Measurements from ENCODE around the gene FCER1G.
"Not testable (repeated sequence)": the region's sequence is repeated elsewhere in the genome, so short reads cannot be mapped to it uniquely, and the experiment has no call there.

FCER1G gene

DNA sequence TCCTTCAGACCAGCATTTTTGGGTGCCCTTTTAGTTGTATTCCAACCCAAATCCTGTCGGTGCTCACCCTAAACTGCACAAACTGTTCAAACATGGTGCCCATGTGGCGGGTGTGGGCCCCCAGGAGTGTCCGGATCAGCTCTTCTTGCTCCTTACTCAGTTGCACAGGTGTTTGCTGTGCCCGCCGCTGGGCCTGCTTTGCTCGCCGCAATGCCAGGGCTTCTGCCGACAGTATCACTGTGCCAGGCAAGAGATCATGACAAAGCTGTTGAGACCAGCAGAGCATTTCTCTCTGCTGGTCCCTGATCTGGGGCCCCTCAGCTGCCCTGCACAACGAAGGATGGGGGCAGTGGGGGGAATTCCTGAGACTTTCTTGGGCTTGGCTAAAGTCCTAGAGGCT lies 18.0 kb downstream of the FCER1G start:
- no peak for DNase-seq (ENCODE audit: low spot score)

DNA sequence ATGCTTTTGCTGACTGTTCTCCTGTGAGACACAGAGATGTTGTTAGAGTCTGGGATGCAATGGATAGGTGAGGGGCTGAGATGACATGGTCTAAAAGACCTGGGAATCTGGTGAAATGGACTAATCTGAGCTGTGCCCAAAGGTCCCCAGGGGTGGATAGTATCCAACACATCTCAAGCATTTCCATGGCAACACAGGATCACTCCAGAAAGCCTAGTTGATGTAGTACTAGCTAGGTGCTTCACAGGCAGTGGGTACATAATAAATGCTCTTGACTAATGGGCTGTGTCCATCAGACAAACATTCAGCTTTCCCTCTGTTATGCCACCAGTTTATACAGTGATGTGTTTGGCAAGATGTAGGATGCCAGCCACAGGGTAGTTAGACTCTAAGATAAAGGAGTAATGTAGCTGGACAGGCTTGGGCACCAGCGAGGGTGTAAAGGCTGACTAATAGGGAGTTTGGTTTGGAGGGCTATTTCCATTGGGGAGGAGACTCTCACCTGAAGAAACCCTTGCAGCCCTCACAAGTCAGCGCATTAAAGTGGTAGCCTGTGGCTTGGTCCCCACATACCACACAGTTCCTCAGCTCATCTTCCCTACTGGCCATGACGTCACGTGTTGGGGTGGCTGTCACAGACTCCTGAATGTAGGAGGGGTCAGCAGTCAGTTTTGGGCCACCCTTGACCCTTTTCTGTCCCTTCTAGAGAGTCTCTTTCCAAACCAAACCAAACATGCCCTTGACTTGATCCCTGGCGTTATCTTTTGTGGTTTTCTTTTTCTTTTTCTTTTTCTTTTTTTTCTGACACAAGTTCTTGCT lies 21.1 kb downstream of the FCER1G start:
- no peak for DNase-seq (ENCODE audit: low spot score)

DNA sequence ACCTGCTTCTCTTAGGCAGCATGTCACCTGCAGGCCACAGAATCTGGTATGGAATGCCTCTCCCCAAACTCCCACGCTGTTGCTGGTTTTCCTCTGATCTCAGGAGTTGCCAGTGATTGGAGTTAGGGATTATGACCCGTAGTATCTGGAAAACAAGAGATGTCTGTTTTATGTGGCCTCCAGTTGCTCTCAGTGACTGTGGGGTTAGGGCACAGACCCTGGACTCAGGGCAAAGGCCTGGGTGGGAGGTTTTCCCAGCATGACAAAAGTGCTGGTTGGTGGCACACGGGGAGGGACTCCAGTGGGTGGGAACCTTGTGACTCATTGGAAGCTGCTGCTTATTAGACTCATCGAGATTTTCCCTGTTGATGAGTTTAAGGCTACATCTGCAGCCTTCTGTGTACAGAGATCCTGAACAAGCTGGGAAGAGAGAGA lies 23.0 kb downstream of the FCER1G start, which contains the start of gene NR1I3:
Gene NR1I3 (minus strand): TSS at position 165 of the 435 bp plus-strand sequence. CDS start 1,638 bp downstream, outside the sequence.
- DNase-seq (ENCODE audit: low spot score), result no peak

DNA sequence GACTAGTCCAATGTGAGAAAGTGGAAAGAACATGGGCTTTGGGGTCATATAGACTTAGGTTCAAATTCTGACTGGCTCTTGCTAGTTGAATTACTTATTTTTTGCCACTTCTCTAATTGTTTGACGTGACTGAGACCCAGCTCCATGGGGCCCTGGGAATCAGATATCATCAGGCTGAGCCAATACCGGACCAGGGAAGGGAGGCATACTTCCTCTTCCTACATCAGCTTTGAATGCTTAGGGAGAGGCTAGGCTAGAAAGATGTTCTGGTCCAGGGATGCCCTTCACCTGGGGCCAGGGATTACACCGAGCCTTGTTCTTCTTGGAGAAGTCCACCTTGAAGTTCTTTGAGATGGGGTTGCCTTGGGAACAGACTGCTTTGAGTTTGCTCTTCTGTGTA lies 26.6 kb downstream of the FCER1G start:
- DNase-seq (ENCODE audit: low spot score), result no peak

DNA sequence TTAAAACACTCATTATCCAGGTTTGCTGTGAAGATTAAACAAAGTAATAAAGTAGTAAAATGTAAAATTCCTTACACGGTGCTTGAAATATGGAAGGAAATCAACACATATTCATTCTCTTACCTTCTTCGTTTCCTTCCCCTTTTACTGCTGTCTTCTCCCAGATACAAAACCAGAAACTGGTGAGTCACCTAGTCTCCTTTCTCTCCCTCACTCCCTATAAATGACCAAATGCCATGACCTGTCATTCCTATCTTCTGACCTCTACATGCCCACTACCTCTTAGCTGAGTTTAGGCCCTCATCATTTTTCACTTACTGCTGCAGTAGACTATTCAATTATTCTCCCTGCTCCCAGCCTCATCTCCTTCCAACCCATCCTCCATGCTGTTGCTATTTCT lies 27.2 kb downstream of the FCER1G start:
- DNase-seq (ENCODE audit: low spot score), result no peak

DNA sequence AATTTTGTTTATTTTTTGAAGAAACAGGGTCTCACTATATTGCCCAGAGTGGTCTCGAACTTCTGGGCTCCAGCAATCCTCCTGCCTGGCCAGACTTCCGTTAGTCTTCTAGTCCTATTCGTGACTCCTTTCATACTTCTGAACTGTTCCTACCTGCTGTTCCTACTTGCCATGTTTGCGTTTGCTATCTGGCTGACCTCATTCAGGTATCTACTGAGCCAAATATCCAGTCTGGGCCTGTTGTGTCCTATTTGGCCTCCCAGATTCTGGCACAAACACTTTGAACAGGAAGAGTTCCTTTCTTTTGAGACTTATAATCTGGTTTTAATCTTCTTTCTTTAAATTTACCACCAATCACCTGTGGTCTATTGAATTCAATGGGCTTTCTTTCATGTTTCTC lies 29.8 kb downstream of the FCER1G start:
- DNase-seq (ENCODE audit: low spot score), result no peak

DNA sequence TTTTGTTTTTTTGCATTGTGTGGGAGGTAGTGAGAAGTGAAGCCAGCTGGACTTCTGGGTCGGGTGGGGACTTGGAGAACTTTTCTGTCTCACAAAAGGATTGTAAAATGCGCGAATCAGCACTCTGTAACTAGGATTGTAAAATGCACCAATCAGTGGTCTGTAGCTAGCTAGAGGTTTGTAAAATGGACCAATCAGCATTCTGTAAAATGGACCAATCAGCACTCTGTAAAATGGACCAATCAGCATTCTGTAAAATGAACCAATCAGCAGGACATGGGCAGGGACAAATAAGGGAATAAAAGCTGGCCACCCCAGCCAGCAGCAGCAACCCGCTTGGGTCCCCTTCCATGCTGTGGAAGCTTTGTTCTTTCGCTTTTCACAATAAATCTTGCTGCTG lies 35.0 kb downstream of the FCER1G start:
- DNase-seq (ENCODE audit: low spot score), result not testable (repeated sequence)

DNA sequence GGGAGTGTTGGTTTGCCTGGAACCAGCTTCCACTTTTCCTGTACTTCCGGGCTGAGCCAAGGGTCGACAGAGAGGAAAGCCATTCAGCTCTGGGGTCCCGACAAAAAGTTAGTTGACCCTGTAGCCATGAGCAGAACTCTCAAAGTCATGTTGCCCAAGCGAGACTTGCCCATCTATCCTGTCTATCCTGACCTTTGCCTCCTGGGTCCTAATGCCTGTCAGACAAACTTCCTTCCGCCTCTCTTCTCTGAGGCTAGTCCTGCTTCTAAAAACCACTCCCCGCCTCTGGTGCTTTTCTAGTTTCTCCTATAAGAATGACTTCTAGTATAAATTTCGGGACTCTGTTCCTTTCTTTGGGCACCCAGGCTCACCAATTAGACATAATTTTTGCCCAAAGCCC lies 35.7 kb downstream of the FCER1G start:
- DNase-seq (ENCODE audit: low spot score), result no peak

DNA sequence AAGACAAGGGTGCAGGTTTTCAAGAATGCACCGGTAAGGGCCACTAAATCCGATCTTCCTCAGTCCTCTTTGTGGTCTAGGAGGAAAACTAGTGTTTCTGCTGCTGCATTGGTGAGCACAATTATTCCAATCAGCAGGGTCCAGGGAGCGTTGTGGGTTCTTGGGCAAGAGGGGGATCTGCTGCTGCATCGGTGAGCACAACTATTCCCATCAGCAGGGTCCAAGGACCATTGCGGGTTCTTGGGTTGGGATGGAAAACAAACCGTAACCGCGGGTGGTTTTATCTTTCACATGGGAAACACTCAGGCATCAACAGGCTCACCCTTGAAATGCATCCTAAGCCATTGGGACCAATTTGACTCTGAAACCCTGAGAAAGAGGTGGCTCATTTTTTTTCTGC lies 36.5 kb downstream of the FCER1G start:
- DNase-seq (ENCODE audit: low spot score), result no peak

DNA sequence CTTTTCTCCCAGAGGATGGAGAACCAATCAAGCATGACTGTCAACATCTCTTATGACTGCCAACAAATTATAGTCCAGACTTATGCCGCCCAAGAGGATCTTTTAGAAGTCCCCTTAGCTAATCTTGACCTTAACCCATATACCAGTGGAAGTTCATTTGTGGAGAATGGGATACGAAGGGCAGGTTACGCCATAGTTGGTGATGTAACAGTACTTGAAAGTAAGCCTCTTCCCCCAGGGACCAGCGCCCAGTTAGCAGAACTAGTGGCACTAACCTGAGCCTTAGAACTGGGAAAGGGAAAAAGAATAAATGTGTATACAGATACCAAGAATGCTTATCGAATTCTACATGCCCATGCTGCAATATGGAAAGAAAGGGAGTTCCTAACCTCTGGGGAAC lies 40.2 kb downstream of the FCER1G start:
- not testable (repeated sequence) for DNase-seq (ENCODE audit: low spot score)

DNA sequence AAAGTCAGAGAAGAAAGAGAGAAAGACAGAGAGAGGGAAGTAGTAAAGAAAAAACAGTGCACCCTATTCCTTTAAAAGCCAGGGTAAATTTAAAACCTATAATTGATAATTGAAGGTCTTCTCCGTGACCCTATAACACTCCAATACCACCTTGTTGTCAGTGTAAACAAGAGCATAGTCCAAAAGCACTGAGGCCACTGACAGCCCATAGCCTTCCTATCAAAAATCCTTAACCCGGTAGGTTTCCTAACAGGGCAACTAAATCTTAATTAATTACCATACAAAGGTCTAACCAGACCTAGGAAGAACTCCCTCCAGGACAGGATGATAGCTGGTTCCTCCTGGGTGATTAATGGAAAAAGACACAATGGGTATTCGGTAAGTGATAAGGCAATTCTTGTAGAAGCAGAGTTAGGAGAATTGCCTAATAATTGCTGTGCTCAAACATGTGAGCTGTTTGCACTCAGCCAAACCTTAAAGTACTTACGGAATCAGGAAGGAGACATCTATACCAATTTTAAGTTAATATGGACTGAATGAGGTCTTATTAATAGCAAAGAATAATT lies 40.9 kb downstream of the FCER1G start:
- DNase-seq (ENCODE audit: low spot score), result not testable (repeated sequence)

DNA sequence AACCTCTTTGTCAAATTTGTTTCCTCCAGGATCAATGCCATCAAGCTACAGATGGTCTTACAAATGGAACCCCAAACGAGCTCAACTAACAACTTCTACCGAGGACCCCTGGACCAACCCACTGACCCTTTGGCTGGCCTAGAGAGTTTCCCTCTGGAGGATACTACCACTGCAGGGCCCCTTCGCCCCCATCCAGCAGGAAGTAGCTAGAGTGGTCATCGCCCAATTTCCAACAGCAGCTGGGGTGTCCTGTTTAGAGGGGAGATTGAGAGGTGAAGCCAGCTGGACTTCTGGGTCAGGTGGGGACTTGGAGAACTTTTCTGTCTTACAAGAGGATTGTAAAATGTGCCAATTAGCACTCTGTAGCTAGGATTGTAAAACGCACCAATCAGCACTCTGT lies 42.0 kb downstream of the FCER1G start:
- not testable (repeated sequence) for DNase-seq (ENCODE audit: low spot score)

DNA sequence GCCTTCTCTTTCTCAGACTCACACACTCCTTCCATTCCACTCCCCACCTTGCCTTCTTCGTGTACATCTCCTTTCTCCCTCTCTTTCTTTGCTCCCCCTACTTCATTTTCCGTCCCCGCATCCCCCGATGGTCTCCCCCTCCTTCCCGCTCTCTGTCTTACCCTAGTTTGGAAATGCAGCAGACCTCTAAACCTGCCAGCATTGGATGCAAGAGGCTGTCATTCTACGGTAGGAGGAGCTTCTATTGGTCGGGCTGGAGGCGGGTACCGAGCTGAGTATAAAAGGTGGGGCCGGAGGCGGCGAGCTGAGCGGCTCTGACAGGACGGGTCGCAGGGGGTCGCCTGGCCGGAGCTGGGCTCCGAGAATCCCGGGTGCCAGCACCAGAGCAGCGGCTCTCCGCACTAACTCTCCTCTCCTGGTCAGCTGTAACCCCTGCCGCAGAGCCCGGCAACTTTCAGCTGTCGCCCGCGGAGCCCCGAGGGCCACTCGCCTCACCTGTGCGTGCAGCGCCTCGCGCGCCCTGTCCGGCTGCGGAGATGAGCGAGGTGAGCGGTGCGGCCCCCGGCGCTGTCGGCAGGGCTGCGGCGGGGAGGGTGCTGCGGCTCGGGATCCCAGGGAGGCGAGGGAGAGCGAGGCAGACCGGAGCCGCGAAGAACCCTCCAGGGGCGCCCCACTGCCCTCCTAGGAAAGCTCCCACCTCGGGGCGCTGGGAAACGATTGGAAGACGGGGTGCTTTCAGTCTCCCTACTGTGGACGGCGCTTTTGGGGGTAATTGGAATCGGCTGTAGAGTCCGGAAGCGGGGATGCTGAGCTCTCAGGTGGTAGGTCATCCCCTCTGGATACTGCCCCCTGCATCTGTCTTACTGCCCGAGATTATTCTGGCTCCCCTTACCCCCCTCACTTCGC lies 43.6 kb downstream of the FCER1G start, which contains the start of gene PCP4L1:
Gene PCP4L1 (plus strand): TSS at position 307 of the 906 bp plus-strand sequence. CDS start 230 bp downstream, at position 537.
- peak; percentile 6 for DNase-seq (ENCODE audit: low spot score)

DNA sequence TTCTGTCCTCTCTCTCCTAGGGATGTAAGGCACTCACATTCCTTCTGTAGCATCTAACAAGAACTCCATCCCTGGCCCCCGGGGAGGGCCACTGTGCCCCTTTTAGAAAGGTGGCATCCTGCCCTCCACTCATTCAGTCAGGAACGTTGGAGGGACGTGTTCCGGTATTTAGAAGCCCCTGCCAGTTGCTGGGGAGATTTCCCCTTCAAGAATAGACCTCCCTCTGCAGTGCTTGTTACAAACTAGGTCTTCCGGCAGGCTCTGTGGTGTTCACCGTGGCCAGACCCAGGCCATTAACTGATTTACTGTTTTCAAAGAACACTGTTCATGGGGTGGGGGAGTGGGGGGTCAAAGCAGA lies 44.2 kb downstream of the FCER1G start:
- no peak for DNase-seq (ENCODE audit: low spot score)

DNA sequence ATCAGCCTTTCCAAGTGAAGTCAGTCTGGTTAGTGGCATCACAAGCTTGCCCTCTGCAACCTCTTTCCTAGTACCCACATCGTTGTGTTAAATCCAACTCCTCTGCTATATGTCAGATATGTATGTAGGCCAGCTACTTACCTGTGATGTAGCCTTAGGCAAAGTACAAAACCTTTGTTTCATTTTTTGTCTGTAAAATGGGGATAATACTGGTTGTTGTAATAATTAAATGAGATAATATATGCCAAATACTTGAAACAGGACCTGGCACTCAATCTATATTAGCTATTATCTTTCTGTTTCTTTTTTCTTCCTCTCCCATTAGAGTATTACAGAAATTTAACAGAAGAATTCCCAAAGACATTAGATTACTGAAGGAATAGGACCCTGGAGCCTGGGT lies 44.7 kb downstream of the FCER1G start:
- DNase-seq (ENCODE audit: low spot score), result no peak

DNA sequence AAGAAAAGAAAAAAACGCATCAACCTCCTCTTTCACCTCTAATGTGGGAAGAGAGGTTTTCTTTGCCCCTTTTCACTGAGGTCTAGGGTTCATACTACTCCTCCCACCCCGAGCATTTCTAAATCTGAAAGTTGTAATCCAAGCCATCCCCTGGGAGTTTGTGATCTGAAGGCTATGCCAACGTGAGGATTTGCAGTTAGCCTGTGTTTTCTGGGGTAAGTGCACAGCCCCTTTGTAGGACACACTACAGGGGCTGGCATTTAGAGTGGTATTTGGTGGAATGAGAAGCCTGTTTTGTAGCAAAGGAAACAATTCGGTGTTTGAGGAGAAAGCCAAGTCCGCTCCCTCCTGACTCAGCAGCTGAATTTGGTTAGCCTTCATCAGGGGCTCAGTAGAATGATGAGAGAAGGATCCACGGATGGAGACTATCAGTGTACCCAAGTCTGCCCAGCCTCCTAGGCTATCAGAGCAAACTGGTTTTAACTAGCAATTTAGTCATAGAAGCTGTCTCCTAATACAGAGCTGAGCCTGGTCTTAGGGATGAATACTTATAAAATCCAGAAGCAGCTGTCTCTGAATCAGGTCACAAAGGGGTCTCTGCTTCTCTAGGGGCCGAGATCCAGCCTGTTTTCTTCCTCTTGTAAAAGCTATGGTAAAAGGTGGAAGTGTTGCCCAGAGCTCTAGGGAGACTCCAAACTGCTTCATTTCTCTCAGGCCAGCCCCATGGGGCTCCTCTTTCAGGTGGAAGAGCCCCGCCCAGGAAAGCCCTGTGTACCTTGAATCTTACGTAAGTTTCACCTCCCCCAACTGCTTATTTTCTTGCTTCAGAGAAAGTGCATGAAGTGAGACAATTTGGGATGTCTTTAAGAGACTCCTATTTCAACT lies 45.5 kb downstream of the FCER1G start:
- DNase-seq (ENCODE audit: low spot score), result no peak

DNA sequence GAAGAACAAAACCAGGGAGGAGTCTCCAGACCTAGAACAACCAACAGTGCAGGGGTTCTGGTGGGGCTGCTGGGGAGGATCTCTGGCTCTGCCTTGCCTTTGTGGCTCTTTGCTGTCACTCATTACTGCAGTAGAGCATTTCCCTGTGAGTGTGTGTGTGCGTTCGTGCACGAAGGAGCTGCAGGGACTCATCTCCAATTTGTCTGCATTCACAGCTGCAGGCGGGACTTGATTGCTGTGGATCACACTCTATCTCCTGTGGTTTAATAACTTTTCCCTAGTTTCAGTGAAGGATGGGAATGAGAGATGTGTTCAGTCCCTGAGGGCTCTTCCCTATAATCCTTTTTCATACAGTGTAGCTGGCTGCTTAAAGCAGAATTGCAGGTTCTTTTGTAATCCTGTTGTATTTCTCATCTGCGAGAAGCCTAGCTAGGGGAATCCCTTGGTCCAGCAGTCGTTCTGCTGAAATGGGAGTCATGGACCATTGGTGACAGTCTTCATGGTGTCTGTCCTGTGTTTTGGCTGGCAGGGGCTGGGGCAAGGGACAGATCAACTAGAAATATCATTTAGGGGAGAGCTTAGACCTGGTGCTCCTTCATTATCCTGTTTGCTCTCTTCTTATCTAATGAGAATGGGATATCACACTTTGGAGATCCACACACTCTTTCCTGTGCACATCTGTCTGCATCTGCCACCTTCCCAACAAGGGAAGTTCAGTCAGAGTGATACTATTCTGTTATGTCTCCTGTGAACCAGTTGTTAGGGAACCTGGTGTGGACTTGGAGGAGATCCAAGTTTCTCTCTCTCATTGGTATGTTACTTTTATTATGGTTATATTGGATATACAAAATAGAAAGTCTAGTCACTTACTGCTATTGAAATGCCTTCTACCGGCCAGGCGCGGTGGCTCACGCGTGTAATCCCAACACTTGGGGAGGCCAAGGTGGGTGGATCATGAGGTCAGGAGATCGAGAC lies 46.5 kb downstream of the FCER1G start:
- no peak for DNase-seq (ENCODE audit: low spot score)

DNA sequence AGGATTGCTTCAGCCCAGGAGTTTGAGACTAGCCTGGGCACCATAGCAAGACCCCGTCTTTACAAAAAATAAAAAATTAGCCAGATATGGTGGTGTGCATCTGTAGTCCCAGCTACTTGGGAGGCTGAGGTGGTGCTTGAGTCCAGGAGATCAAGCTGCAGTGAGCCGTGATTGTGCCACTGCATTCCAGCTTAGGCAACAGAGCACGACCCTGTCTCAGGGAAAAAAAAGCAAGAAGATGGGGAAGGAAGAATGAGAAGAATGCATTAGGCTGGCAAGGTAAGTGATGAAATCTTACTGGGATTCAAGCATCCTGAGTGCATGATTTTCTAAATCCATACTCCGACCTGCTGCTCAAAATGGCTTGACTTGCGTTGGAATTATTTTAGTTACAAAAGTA lies 50.2 kb downstream of the FCER1G start:
- no peak for DNase-seq (ENCODE audit: low spot score)

DNA sequence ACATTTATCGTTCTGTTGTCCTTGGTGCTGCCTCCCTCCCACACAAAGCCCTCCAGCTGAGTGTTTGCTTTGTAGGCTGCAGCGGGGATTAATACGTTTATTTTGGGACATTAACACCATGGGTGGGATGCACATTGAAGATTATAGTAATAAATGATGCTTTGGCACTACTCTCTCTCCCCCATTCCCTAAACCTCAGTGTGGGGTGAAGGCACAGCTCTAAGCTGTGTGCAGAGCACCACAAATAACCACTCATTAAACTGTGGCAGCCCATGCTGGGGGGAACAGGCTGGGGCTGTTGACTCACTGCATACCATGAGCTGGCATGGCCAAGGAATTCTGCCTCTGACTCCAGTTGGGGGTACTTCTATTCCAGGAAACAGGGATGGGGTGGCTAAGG lies 51.1 kb downstream of the FCER1G start:
- no peak for DNase-seq (ENCODE audit: low spot score)

DNA sequence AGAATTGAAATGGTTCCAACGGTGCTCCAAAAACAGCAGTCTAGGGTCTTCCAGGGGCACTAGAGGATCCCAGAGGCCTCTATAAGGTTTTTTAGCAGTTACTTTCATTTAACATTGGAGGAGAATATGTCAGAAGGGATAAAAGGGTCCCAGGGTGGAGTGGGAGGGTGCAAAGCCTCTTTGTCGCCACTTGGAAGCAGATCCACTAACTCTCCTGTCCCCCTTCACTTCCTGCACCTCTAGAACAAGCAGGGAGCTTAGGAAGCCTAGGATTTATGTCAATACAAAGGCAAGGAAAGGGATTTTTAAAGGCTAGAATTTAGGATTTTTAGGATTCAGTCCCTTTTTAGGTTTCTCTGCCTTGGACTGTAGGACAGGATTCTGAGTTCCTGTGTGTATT lies 51.7 kb downstream of the FCER1G start:
- no peak for DNase-seq (ENCODE audit: low spot score)
